ENCODE results near the gene ZNF512B. TPM values are rescaled to one million over a fixed set of nuclear protein-coding genes. Genes with fewer than 3 reads are reported as not detected.
A peak's percentile ranks its signal among the peaks of the same experiment; 100 is the strongest.

Gene ZNF512B
- total and polyA plus RNA-seq, 3 donors from 2014 or later, result 16.7 to 27.6 (median 24.5) TPM

GRCh38 chr20:63952769-63953168 lies 17.0 kb downstream of the ZNF512B start:
- H3K36me3 ChIP-seq (ENCODE audit: low read depth, missing control alignments), result no peaks in the 10 kb centered on the region
- H3K4me3 ChIP-seq, result no peak overlapping the region
- no peak for DNase-seq
- intact Hi-C loops (cut with DNase I; ENCODE audit: low total_unique reads), result no loop called here
- 59 to 86% methylated on average over 13 to 14 of the region's 14 CpGs for WGBS, 2 donors
- H3K27ac ChIP-seq, result peak overlapping the region; percentile 87 to 93
- TF ChIP-seq POLR2A (IDR thresholded peaks at IDR 0.05), result no peak
- H3K27me3 ChIP-seq, result no peaks in the 10 kb centered on the region
- H3K4me1 ChIP-seq, result peaks cover 80% of the 10 kb centered on the region
- no peaks in the 10 kb centered on the region for H3K9me3 ChIP-seq

GRCh38 chr20:63952210-63952535 lies 17.6 kb downstream of the ZNF512B start:
- Histone ChIP-seq H3K27ac (peak overlapping the region; percentile 87 to 93), H3K36me3 (ENCODE audit: low read depth, missing control alignments) (no peaks in the 10 kb centered on the region), H3K4me3 (no peak overlapping the region), H3K27me3 (no peaks in the 10 kb centered on the region), H3K4me1 (peaks cover 79% of the 10 kb centered on the region), H3K9me3 (no peaks in the 10 kb centered on the region)
- TF ChIP-seq CTCF (IDR thresholded peaks at IDR 0.05) (no peak), POLR2A (IDR thresholded peaks at IDR 0.05) (no peak)
- intact Hi-C loops (cut with DNase I; ENCODE audit: low total_unique reads), result no loop called here
- 70 to 80% methylated on average over 1 to 15 of the region's 15 CpGs for WGBS, 2 donors
- DNase-seq, result no peak

DNA sequence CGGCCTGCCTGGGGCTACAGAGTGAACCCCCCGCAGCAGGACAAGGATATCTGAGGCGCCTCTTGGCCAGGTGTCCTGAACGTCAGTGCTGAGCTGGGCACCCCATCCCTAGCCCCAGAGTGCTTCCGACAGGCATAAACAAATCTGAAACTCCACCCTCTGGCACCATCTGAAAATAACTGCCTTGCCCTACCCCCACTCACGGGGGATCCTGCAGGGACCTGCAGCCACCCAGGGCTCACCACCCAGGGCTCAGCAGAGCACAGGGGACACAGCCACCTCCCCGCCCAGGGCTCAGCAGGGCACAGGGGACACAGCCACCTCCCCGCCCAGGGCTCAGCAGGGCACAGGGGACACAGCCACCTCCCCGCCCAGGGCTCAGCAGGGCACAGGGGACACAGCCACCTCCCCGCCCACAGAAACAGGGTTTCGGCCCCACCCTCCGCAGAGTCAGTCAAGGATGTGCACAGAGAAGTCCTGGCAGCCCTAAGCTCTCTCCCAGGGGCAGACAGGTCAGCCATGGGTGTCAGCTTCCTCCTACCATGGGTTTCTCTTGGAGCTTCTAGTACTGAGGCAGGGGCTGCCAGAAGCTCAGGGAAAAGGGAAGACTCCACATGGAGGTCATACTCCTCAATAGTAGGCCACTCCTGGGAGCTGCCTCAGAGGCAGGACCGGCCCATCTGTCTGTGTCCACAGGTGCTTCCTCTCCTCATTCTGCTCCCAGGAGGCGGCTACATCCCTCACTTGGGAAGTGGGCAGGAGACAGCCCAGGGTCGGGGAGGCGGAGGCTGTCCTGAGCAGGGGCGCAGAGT lies 18.1 kb downstream of the ZNF512B start:
- Histone ChIP-seq H3K4me3 (no peak overlapping the region), H3K9me3 (no peaks in the 10 kb centered on the region), H3K27me3 (no peaks in the 10 kb centered on the region), H3K36me3 (ENCODE audit: low read depth, missing control alignments) (no peaks in the 10 kb centered on the region), H3K27ac (peak overlapping the region; percentile 87 to 93), H3K4me1 (peaks cover 80% of the 10 kb centered on the region)
- intact Hi-C loops (cut with DNase I; ENCODE audit: low total_unique reads), result no loop called here
- TF ChIP-seq CTCF (IDR thresholded peaks at IDR 0.05) (no peak), POLR2A (IDR thresholded peaks at IDR 0.05) (no peak)
- WGBS, 2 donors, result 57 to 76% methylated on average over 4 to 14 of the region's 17 CpGs
- DNase-seq, result no peak

GRCh38 chr20:63950701-63951397 lies 18.9 kb downstream of the ZNF512B start:
- Histone ChIP-seq H3K36me3 (ENCODE audit: low read depth, missing control alignments) (no peaks in the 10 kb centered on the region), H3K4me1 (peaks cover 80% of the 10 kb centered on the region), H3K9me3 (no peaks in the 10 kb centered on the region), H3K4me3 (no peak overlapping the region), H3K27me3 (no peaks in the 10 kb centered on the region), H3K27ac (peak overlapping the region; percentile 87 to 93)
- peak; percentile 57 for DNase-seq
- TF ChIP-seq CTCF (IDR thresholded peaks at IDR 0.05) (no peak), POLR2A (IDR thresholded peaks at IDR 0.05) (no peak)
- WGBS, 2 donors, result 29 to 43% methylated on average over 4 to 20 of the region's 20 CpGs
- intact Hi-C loops (cut with DNase I; ENCODE audit: low total_unique reads), result no loop called here

DNA sequence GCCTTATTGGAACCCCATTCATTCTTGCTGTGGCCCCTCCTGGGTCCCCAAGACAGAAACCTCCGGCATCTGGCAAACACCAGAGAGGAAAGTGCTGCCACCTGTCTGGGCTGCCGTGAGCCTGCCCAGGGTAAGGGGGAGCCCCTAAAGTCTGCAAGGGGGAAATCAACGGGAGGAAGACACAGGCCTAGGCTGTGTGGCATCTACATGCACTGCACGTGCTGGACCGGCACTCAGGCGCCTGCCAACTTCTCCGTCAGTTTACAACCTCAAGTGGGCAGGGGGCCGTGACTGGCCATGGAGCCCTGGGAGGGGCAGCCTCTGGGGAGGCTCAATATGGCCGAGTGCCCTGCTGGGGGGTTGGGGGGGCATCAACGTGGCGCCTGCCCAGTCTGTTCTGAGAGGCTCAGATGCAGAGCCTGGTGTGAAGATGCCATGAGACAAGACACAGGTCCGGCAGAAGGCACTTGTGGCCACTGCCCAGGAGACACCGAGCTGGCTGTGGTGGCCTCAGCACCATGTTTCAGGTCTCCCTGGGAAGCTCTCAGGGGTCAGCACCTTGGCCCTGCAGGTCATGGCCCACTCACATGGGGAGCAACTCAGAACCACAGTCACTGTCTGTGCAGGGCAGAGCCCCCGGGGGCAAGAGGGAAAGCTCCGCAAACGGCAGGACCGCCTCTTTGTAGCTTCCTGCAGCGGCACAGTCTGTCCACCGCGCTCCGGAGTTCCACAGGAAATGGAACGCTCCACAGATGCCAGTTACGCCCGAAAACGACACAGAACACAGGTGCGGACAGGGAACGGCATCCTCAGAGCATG lies 21.9 kb downstream of the ZNF512B start:
- TF ChIP-seq POLR2A (IDR thresholded peaks at IDR 0.05), result no peak
- TF ChIP-seq CTCF (IDR thresholded peaks at IDR 0.05), result no peak
- Histone ChIP-seq H3K9me3 (no peaks in the 10 kb centered on the region), H3K27me3 (no peaks in the 10 kb centered on the region), H3K4me1 (peaks cover 60% of the 10 kb centered on the region), H3K27ac (peak overlapping the region; percentile 37 to 93), H3K36me3 (ENCODE audit: low read depth, missing control alignments) (no peaks in the 10 kb centered on the region), H3K4me3 (no peak overlapping the region)
- WGBS, 2 donors, result 37 to 42% methylated on average over 16 to 26 of the region's 27 CpGs
- no peak for DNase-seq
- intact Hi-C loops (cut with DNase I; ENCODE audit: low total_unique reads), result no loop called here
